ENCODE measurements around the gene BRD9.
"Not testable (repeated sequence)": the region's sequence is repeated elsewhere in the genome, so short reads cannot be mapped to it uniquely, and the experiment has no call there.

The BRD9 gene

DNA sequence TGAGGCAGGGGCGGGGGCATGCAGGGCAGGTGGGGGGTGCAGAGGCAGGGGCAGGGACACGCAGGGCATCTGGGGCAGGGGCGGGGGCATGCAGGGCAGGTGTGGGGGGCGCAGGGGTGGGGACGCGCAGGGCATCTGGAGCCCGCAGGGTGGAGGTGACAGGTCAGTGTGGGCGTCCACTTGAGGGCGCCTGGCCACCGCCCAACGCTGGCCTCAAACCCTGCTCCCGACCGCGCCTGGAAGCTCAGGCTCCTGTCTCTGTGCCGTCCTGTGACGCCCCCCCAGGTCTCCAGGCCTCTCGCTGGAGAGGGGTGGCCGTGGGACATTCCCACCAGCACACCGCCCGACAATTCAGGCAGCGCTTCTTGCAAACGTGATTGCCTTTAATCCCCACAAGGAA lies 48.7 kb downstream of the BRD9 start:
- not testable (repeated sequence) for DNase-seq

DNA sequence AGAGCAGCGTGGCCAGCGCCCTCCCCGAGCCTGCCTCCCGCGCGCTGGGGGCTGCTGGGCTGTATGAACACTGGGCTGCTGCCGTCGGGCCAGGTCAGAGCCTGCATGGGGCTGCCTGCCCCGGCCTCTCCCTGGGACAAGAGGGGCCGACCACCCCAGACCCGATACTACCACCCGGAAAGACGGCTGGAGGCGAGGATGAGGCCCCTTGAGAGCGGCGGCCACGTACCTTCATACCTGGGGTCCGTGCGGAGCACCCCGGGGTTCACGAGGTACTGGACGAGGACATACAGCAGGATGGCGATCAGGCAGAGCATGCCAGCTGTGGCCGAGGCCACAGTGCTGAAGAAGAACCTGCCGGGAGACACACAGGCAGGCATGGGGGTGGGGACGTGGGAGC lies 49.2 kb downstream of the BRD9 start:
- not testable (repeated sequence) for DNase-seq

DNA sequence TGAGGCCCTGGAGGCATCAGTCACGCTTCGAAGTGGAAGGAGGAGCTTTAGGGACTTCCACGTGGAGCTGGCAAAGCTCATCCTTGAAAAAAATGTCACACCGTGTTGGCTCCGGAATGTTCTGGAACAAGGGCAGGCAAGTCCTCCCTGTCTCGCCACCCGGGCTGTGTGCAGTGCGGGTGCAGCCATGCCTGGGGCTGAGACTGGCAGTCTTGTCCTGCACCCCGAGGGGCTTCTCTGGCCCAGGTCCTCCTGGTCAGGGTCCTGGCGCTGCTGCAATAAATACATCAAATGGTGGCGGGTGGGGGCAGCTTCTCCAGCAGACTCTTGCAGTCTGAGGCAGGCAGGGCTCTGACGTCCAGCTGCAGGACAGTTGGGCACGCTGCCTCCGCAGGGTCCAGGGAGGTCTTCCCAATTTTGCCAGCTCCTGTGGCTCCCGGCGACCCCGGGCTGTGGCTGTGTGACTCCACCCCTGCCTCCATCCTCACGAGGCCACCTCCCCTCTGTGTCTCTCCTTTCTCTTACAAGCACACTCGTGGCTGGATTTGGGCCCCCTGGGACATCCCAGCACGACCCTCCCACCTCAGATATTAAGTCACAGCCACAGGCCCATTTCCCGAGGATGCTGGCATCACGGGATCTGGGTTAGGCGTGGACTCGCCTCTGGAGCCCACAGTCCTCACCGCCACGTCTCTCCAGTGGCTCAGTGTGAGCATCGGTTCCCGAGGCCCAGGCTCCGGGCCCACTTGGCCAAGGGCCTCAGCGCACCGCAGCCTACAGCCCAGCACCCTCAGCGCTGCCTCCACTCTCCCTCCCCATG lies 50.0 kb downstream of the BRD9 start:
- DNase-seq, result not testable (repeated sequence)

DNA sequence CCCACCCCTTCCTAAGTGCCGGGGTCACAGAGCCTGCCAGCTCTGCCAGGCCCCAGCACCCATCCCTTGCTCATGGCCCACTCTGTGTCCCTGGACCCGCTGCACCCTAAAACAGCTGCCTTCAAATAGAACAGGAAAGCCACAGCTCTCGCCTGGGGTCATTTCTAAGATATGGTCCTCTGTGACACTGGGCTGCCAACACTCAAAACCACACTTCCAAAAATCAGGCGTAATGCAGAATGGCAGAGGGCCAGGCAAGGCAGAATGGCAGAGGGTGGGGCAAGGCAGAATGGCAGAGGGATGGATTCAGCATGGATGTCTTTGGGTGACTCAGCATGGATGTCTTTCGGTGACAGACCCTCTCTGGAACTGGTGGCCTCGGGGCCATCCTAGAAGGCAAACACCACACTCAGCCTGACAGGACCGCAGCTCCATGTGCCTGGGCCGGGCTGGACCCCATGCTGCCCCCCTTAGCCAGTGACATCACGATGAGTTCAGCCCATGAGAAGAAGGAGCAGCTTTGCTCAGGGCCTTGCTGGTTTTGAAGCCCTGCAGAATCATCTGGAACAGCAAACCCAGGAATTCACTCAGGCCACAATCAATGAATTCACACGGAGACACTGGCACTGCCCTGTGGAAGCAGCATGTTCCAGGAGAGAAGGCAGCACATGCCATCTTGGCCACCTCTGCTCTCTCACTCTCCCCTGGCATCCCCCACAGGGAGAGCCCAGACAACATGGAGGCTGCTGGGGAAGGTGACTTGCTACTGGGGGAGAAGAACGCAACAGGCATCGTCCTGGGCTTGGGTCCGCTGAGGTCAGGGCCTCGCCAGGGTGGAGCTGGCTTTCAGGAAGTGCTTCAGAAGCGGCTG lies 50.8 kb downstream of the BRD9 start:
- DNase-seq, result not testable (repeated sequence)

DNA sequence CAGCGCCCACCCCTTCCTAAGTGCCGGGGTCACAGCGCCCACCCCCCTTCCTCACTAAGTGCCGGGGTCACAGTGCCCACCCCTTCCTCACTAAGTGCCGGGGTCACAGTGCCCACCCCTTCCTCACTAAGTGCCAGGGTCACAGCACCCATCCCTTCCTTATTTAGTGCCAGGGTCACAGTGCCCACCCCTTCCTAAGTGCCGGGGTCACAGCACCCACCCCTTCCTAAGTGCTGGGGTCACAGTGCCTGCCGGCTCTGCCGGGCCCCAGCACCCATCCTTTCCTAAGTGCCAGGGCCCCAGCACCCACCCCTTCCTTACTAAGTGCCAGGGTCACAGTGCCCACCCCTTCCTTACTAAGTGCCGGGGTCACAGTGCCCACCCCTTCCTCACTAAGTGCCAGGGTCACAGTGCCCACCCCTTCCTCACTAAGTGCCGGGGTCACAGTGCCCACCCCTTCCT lies 51.6 kb downstream of the BRD9 start:
- DNase-seq, result not testable (repeated sequence)

DNA sequence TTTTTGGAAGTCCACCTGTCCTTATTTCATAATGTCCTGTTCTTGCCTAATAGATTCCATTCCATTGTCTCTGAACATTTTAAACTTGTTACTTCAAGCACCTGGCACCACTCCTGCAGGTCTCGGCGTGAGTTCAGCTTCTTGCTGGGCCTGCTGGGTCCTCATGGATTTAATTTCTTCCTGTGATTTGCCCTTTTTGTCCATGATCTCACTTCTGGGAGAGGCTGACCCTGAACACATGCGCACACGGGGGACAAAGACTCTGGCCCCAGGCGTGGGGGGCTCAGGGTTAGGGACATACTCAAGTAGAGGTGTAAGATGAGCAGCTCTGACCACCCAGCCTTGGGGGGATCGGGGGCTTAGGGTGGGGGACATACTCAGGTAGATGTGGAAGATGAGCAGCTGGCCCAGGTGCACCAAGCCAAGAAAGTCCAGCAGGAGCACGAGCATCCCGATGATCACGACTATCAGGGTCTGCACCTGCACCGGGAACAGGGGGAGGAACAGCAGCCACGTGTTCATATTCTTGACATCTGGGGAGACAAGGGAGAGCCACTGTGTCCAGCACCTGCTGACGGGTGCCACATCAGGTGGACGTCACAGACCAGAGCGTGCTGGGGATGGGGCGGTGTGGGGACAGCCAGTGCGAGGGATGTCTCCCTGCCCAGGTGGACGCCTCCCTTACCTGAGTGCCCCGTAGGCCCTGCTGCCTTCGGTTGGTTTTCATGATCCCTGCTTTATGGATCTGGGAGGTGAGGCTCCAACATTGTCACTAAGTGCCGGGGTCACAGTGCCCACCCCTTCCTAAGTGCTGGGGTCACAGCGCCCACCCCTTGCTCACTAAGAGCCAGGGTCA lies 52.3 kb downstream of the BRD9 start:
- DNase-seq, result not testable (repeated sequence)

DNA sequence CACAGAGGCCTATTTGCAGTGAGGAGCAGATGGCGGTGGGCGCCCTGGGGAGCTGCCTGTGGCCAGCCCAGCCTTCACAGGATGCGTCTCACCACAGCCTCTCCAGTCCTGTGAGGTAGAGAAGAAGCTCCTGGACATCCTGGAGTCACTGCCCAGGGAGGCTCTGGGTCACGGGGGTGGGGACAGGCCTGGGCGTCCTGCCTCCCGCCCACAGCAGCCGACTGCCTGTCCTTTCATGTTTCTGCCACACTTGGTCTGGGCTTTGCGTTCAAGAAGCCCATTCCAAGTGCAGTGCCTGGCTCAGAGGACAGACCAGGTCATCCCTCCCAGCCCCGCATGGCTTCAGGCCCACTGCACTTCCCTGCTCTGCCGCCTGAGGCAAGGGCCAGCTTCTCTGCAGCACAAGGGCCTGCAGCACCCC lies 54.2 kb downstream of the BRD9 start:
- not testable (repeated sequence) for DNase-seq

DNA sequence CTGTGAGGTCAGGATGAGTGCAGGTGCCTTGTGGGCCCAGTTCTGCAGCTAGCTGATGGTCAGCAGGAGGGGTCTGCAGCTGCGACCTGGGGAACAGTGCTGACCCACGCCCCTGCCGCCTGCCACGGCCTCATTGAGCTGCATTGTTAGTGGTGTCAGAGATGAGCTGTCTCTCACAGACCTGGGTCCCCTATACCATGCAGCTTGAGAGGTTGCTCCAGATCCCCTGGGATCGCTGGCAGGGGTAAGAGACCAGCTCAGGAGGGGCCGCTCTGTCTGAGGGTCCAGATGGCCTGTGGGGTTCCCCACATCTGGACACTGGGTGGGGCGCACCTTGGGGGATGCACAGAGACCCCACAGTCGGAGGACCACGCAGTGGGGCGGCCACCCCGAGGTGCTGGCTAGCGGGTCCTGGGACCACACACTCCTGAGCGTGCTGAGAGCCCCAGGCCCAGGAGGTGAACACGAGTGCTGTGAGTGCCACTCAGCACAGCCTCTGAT lies 54.9 kb downstream of the BRD9 start:
- not testable (repeated sequence) for DNase-seq

DNA sequence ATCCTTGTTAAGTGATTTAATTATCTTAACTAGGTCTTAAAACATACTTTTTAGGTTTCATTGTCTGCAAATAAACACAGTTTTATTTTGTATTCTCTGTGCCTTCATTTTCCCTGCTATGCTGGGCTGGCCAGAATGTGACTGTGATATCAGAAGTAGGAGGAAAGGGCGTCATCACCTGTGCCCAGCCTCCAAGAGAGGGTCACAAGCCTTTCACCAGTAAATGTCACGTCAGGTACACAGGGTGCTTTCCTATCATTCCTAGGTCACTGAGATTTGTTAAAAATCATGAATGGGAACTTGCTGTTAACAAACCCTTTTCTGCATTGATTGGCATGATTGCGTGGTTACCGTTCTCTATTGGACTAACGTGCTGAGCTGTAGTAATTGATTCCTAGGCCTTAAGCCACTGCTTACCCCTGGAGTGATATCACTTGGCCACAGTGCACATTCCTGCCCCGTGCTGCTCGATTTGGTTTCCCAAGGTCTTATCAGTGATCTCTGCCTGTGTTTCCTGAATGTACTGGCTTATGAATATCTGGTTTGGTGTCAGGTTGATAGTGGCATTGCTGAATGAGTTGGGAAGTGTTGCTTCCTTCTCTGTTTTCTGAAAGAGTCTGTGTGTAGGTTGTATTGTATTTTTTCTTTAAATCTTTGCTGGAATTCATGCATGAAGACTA lies 56.5 kb downstream of the BRD9 start:
- DNase-seq, result peak; percentile 0

DNA sequence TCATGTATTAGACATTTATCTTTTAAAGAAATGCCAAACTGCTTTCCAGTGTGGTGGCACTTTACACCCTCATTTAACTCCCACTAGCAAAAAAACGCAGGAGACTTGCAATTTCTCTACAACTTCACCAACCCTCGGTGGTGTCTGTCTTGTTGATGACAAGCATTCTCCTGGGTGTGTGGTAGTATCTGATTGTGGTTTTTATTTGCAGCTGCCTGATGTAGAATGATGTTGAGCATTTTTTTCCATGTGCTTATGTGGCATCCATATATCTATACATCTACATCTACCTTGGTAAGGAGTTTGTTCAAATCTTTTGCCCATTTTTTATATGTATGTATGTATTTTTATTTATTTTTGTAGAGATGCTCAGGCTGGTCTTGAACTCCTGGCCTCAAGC lies 58.6 kb downstream of the BRD9 start:
- DNase-seq, result not testable (repeated sequence)

DNA sequence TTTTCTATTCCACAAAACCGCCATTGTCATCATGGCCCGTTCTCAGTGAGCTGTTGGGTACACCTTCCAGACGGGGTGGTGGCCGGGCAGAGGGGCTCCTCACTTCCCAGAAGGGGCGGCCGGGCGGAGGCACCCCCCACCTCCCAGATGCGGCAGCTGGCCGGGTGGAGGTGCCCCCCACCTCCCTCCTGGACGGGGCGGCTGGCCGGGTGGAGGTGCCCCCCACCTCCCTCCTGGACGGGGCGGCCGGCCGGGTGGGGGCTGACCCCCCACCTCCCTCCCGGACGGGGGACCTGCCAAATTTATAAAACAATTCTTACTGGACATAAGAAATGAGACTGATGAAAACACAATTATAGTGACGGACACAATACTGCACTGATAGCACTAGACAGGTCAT lies 64.4 kb downstream of the BRD9 start:
- not testable (repeated sequence) for DNase-seq

DNA sequence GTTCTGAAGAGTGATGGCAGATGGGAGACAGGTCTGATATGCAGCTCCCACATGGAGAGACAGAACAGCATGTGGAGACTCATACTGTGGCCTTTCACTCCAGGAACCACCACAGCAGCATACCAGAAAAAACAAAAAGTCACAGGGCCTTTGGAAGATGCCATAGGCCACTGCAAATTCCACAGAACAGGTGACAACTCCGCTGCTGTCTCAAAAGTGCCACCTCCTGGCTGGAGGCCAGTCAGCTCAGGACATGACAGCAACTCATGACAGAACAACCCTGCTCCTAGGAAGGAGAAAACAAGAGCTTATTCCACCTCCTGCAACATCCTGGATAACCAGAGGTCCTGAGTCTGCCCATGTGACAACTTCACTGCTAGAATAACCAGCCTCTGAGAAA lies 67.1 kb downstream of the BRD9 start:
- DNase-seq, result not testable (repeated sequence)

DNA sequence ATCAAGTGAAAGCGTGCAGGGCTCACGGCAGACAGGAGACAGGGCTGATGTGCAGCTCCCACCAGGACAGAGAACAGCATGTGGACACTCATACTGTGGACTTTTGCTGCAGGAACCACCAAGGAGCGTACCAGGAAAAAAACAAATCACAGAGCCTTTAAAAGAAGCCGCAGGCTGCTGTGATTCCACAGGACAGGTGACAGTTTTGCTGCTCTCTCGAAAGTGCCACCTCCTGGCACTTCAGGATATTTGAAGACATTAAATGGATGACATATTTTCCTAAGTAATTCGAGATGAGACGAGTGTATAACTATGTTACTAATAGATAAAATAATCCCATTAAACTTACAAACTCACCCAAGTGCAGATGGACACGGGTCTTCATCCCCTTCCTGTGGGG lies 71.1 kb downstream of the BRD9 start:
- no peak for DNase-seq

DNA sequence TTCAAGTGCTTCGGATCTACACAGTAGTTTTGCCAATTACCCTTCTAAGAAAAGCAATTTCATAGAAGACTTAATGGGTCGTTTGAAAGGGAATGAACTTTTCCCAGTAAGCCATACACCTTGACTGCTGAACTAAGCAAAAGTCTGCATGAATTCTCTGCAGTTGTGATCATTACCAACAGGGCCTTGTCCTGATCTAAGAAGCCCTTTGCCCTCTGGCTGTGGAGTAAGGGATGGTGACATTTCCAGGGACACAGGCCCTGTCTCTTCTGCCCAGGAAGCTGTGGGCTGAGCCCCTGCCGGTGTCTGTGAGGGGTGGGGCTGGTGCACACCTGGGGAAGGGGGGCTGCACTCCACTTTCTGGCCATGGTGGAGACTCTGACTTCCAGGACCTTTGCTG lies 72.4 kb downstream of the BRD9 start:
- DNase-seq, result no peak

DNA sequence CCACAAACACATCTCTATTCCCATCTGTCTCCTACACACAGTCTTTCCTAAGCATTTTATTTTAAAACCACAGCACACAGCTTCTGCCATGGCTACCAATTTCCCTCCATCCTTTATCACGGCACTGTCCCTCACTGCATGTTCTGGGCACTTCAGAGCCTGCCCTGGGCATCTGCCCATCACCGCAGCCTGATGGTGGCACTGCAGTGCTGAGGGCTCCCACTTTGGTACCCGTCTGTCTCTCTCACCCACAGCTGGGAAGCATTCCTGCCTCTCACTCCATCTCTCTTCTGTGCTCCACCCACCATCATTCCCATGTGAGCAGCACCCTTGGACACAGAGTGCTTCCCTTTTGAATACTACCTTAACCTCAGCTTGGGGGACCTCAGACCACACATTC lies 73.5 kb downstream of the BRD9 start:
- no peak for DNase-seq

DNA sequence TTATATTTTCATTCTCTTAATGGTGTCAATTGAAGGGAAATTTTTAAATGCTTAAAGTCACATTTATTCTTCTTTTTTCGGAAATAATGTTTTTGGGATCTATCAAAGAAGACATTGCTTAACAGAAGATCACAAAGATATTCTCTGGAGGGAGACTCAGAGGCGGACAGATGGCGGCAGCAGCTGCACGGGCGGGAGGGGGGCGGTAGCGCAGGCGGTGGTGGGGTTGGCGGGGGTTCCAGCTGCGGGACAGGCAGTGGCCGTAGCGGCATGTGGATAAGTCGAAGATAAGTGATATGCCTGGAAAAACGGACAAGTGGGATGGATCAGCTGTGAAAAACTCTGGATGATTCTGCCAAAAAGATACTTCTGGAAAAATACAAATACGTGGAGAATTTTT lies 76.4 kb downstream of the BRD9 start:
- no peak for DNase-seq

DNA sequence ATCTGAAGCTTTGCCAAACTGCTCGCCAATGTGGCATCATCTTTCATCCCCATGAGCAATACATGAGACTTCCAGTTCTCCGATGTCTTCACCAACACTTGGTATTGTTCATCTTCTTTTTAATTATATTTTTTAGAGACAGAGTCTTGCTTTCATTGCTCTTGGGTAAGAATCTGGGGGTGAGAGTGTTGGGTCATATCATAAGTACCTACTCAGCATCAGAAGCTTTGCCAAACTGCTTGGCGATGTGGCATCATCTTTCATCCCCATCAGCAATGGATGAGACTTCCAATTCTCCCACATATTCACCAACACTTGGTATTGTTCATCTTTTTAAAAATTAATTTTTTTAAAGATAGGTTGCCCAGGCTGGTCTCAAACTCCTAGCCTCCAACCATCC lies 77.2 kb downstream of the BRD9 start:
- DNase-seq, result no peak
